Measurements from ENCODE around the gene CD207.
"Not testable (repeated sequence)": the region's sequence is repeated elsewhere in the genome, so short reads cannot be mapped to it uniquely, and the experiment has no call there.

The CD207 gene

DNA sequence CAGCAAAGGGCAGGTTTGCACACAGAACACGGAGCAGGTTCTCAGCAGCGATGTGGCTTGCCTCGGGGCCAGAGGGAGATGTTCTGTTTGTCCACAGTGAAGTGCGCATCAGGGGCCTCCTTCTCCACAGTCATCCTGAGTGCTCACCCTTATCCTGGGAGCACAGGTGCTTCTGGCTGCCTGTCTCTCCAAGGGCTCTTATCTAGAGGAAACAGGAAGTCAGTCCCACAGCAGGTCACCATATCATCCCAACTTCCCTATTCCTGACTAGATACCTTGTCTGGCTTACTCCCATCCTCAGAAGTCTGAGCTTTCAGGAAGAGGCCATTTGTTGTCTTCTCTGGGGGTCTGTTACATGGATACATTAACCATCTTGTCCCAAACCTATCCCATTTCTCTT is at the start of gene CD207:
Gene CD207, minus strand, starts transcription at position 174 of the 400 bp plus-strand sequence. Its CDS starts 40 bp downstream, at position 134.
- Histone ChIP-seq H3K4me1 (ENCODE audit: insufficient read depth, low read length) (no peaks in the 10 kb centered on the region), H3K4me3 (ENCODE audit: low read length) (no peak within 1 kb of the TSS), H3K36me3 (ENCODE audit: insufficient read depth, low read length) (no peaks in the 10 kb centered on the region), H3K27me3 (ENCODE audit: insufficient read depth, low read length) (peaks cover 14% of the 10 kb centered on the region), H3K9me3 (ENCODE audit: low read length) (no peaks in the 10 kb centered on the region), H2AFZ (ENCODE audit: low read depth, low read length) (no peak within 1 kb of the TSS)

DNA sequence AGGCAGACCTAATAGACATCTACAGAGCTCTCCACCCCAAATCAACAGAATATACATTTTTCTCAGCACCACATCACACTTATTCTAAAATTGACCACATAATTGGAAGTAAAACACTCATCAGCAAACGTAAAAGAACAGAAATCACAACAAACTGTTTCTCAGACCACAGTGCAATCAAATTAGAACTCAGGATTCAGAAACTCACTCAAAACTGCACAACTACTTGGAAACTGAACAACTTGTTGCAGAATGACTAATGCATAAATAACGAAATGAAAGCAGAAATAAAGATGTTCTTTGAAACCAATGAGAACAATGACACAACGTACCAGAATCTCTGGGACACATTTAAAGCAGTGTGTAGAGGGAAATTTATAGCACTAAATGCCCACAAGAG is 42.9 kb upstream of the CD207 start:
- H3K36me3 ChIP-seq (ENCODE audit: insufficient read depth, low read length); H3K9me3 ChIP-seq (ENCODE audit: low read length); H2AFZ ChIP-seq (ENCODE audit: low read depth, low read length); H3K4me1 ChIP-seq (ENCODE audit: insufficient read depth, low read length); H3K4me3 ChIP-seq (ENCODE audit: low read length): not testable (repeated sequence)
- H3K27me3 ChIP-seq (ENCODE audit: insufficient read depth, low read length): peaks cover 14% of the 10 kb centered on the region

DNA sequence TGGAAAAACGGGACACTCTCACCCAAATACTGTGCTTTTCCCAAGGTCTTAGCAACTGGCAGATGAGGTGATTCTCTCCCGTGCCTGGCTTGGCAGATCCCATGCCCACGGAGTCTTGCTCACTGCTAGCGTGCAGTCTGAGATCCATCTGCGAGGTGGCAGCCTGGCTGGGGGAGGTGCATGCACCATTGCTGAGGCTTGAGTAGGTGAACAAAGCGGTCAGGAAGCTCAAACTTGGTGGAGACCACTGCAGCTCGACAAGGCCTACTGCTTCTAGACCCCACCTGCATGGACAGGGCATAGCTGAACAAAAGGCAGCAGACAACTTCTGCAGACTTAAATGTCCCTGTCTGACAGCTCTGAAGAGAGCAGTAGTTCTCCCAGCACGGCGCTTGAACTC is 40.5 kb upstream of the CD207 start:
- not testable (repeated sequence) for H3K27me3 ChIP-seq (ENCODE audit: insufficient read depth, low read length); H3K4me3 ChIP-seq (ENCODE audit: low read length); H3K9me3 ChIP-seq (ENCODE audit: low read length); H3K4me1 ChIP-seq (ENCODE audit: insufficient read depth, low read length); H3K36me3 ChIP-seq (ENCODE audit: insufficient read depth, low read length); H2AFZ ChIP-seq (ENCODE audit: low read depth, low read length)

DNA sequence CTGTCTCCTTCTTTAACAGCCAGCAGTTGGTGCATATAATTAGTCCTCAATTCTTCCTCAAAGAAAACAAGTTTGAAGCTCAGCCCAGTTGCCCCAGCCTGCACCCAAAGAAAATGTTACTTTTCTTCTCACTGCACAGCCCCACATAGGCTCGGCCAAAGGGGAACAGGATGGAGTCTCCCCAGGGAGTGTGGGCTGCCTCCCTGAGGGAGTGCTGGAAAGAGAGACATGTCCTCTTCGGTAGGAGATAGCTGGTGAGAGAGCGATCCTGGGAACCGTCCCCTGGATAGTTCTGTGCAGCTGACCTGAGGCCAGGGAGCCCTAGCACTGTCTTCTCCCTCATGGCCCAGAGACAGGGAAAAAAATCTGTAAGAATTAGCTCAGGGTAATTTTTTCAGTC is 37.9 kb upstream of the CD207 start:
- H3K9me3 ChIP-seq (ENCODE audit: low read length): peaks cover 2% of the 10 kb centered on the region
- peaks cover 2% of the 10 kb centered on the region for H3K4me1 ChIP-seq (ENCODE audit: insufficient read depth, low read length)
- H3K36me3 ChIP-seq (ENCODE audit: insufficient read depth, low read length): no peaks in the 10 kb centered on the region
- no peak overlapping the region for H2AFZ ChIP-seq (ENCODE audit: low read depth, low read length)
- H3K27me3 ChIP-seq (ENCODE audit: insufficient read depth, low read length): peaks cover 13% of the 10 kb centered on the region
- no peak overlapping the region for H3K4me3 ChIP-seq (ENCODE audit: low read length)

DNA sequence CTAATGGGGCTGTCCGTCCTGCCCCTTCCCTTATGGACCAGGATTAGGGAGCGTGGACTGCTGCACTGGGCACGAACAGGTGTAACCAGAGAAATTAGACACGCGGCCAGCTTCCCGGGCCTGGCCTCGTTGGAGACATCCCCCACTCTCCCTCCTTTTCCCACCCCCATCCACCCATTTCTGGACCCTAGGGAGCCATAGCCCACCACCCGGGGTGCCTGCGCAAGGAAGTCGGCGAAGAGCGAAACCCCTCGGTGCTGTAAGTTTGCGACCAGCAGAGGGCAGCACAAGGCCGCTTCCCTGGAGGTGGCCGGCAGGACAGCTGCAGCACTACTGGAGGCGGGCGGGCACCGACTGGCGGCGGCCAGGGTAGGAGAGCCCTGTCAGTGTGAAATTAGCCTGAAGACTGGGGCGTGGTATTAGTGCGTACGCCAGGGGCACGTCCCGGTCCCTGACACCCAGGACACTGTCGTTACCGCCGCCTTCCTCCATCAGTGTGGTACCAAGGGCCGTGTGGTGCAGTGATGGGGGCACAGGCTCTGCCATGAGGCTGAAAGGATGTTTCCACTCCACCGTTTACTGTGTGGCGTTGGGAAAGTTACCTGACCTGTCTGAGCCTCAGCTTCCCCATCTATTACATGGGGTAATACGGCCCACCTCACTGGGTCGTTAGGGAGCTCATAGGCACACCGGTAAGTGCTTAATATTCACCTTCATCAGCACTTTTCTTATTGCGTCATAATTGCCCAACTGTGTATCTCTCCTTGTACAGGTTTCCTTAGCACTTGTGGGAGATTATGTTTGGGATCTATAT is 36.0 kb upstream of the CD207 start:
- H3K27me3 ChIP-seq (ENCODE audit: insufficient read depth, low read length): peaks cover 13% of the 10 kb centered on the region
- peaks cover 2% of the 10 kb centered on the region for H3K4me1 ChIP-seq (ENCODE audit: insufficient read depth, low read length)

DNA sequence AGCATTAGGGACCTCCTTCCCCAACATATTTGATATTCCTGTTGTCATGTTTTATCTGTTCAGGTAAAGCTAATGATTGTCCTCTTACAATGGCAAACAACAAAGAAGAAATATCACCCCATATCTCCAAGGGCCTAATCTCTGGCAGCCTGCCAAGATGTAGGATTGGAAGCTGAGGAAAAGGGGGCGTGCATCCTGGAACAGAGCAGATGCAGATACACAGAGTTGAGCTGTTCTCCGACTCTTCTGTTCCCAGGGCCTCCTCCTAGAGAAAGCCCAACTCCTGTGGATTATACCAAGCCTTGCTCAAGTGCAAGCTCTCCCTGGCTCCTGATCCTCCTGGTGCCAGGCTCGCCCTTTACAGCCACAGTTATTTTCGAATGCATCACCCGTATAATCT is 35.2 kb upstream of the CD207 start:
- Histone ChIP-seq H2AFZ (ENCODE audit: low read depth, low read length) (no peak overlapping the region), H3K36me3 (ENCODE audit: insufficient read depth, low read length) (no peaks in the 10 kb centered on the region), H3K4me1 (ENCODE audit: insufficient read depth, low read length) (peaks cover 2% of the 10 kb centered on the region), H3K4me3 (ENCODE audit: low read length) (no peak overlapping the region), H3K9me3 (ENCODE audit: low read length) (no peaks in the 10 kb centered on the region), H3K27me3 (ENCODE audit: insufficient read depth, low read length) (peaks cover 13% of the 10 kb centered on the region)

More for the DNA sequence above, 36.0 kb upstream of the CD207 start:
- H3K9me3 ChIP-seq (ENCODE audit: low read length): peaks cover 2% of the 10 kb centered on the region
- H3K36me3 ChIP-seq (ENCODE audit: insufficient read depth, low read length): no peaks in the 10 kb centered on the region
- H3K4me3 ChIP-seq (ENCODE audit: low read length): no peak overlapping the region
- H2AFZ ChIP-seq (ENCODE audit: low read depth, low read length): no peak overlapping the region

DNA sequence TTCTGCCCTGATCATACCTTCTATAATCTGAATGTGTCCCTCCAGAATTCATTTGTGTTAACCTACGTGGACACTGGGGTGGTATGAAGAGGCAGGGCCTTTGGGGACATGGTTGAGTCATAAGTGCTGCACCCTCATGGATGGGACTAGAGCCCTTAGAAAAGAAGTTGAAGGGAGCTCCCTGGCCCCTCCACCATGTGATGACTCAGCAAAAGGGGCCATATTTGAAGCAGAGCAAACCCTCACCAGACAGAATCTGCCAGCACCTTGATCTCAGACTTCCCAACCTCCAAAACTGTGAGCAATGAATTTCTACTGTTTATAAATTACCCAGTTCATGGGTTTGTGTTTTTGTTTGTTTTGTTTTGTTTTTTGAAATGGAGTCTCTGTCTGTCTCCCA is 33.4 kb upstream of the CD207 start:
- Histone ChIP-seq H3K4me1 (ENCODE audit: insufficient read depth, low read length) (peaks cover 2% of the 10 kb centered on the region), H3K36me3 (ENCODE audit: insufficient read depth, low read length) (no peaks in the 10 kb centered on the region), H3K4me3 (ENCODE audit: low read length) (no peak overlapping the region), H3K27me3 (ENCODE audit: insufficient read depth, low read length) (peaks cover 13% of the 10 kb centered on the region), H3K9me3 (ENCODE audit: low read length) (no peaks in the 10 kb centered on the region), H2AFZ (ENCODE audit: low read depth, low read length) (no peak overlapping the region)

DNA sequence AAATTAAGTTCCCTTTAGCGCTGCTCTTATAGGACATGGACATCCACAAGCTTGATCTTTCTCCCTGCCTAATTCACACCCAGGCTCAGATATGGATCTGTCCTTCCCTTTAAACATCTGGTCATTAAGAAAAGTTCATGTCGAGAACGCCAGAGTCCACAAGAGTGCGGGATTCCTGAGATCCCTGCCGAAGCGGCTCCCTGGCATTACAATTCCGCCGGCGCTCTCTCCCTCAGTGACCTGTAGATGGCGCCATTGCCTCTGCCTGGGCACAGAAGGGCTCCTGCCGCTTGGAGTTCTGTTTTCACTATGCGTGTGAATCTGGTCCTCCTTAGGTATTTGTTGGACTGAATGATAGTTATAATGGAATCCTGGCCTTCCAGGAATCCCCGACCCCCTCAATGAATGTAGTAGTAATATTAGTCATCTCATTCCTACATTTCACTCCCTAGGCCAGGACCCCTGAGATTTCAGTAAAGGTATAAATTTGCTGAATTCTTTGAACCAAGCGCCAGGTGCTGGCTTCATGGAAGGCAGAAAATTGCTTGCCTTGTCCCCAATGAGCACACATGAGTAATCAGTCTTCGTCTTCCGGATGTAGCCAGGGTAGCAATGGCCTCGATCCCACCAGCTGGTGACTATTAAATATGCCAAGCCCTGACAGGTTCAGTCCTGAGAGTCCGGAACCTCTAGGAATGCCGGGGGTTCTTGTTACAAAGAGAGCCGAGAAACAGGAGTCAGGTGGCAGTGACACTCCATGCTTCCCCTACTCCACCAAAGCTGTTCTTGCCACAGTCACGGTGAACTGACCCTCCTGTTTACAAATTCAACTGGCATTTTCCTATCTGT is 26.4 kb upstream of the CD207 start:
- Histone ChIP-seq H3K4me1 (ENCODE audit: insufficient read depth, low read length) (no peaks in the 10 kb centered on the region), H3K27me3 (ENCODE audit: insufficient read depth, low read length) (peaks cover 12% of the 10 kb centered on the region), H2AFZ (ENCODE audit: low read depth, low read length) (no peak overlapping the region), H3K9me3 (ENCODE audit: low read length) (no peaks in the 10 kb centered on the region), H3K4me3 (ENCODE audit: low read length) (no peak overlapping the region), H3K36me3 (ENCODE audit: insufficient read depth, low read length) (no peaks in the 10 kb centered on the region)

DNA sequence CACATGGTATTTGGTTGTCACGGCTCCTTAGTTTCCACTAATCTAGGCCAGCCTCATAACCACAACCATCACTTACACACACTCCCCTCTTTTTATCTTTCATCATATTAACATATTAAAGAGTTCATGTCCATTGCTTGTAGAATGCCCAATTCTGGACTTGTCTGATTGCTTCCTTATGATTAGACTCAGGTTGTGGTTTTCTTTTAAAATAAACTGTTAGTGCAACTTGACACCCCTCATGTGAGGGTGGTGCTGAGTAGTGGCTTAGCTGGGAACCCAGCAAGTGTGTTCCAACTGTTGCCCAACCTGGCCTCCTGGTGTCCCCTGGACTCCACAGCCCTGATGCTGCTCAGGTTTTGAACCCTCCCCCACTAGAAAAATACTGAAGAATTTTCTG is 20.1 kb upstream of the CD207 start:
- H3K9me3 ChIP-seq (ENCODE audit: low read length): no peaks in the 10 kb centered on the region
- no peak overlapping the region for H3K4me3 ChIP-seq (ENCODE audit: low read length)
- H3K4me1 ChIP-seq (ENCODE audit: insufficient read depth, low read length): peaks cover 10% of the 10 kb centered on the region
- peaks cover 2% of the 10 kb centered on the region for H3K27me3 ChIP-seq (ENCODE audit: insufficient read depth, low read length)
- no peak overlapping the region for H2AFZ ChIP-seq (ENCODE audit: low read depth, low read length)
- H3K36me3 ChIP-seq (ENCODE audit: insufficient read depth, low read length): no peaks in the 10 kb centered on the region

DNA sequence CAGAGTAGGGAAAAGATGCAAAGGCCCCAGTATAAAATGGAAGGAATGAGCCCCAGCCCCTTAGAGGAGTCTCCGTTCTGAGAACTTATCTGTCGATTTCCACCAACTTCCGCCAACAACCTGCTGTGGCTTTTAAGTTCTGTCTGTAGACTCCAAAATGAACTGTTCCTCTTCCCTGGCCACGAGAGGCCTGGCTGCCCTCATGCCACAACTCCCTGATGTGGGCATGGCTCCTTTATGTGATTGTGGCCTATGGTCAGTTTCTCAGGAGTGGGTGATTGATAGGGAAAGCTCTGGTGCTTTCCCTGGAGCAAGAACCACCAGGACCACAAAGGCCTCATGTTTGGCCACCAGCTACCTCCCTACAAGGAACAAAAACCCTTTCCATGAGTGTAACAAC is 18.8 kb upstream of the CD207 start:
- Histone ChIP-seq H3K4me3 (ENCODE audit: low read length) (no peak overlapping the region), H3K9me3 (ENCODE audit: low read length) (no peaks in the 10 kb centered on the region), H3K36me3 (ENCODE audit: insufficient read depth, low read length) (no peaks in the 10 kb centered on the region), H3K27me3 (ENCODE audit: insufficient read depth, low read length) (no peaks in the 10 kb centered on the region), H2AFZ (ENCODE audit: low read depth, low read length) (no peak overlapping the region), H3K4me1 (ENCODE audit: insufficient read depth, low read length) (peaks cover 11% of the 10 kb centered on the region)

DNA sequence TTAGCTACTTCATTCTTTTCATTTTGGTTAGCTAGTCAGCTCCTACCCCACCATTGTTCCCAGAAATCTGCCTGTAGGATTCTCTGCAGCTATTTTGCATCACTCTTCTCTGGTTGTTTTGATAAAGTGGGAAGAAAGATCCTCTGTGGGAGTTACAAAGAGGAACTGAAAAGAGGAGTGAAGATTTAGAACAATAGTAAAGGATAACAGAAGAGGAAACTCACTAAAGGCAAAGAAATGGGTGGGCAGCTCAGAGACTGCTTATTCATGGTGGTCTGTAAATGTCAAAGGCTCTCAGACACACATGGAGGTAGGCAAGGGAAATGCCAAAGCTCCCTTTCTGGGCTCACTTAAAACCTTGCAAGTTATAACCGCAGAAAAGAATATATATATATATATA is 17.2 kb upstream of the CD207 start:
- no peaks in the 10 kb centered on the region for H3K36me3 ChIP-seq (ENCODE audit: insufficient read depth, low read length)

DNA sequence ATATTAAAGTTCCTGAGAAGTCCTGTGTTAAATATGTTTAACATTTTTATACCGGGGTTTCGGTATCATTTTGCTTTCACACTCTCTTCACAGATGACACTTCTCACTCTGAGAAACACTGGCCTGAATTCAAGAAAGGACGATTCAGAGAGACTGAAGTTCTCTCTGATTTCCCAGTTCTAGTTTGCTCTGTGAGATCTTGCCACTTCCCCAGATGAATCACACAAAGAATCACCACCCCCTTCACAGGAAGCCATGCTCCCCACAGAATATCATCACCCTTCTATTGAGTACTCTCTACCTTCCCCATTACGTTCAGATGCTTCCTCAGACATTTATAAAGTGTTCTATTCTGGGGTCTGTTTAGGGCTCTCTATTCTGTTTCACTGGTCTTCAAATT is 16.1 kb upstream of the CD207 start:
- H3K4me3 ChIP-seq (ENCODE audit: low read length): no peak overlapping the region
- no peaks in the 10 kb centered on the region for H3K36me3 ChIP-seq (ENCODE audit: insufficient read depth, low read length)
- H2AFZ ChIP-seq (ENCODE audit: low read depth, low read length): no peak overlapping the region
- no peaks in the 10 kb centered on the region for H3K9me3 ChIP-seq (ENCODE audit: low read length)
- peaks cover 11% of the 10 kb centered on the region for H3K4me1 ChIP-seq (ENCODE audit: insufficient read depth, low read length)
- no peaks in the 10 kb centered on the region for H3K27me3 ChIP-seq (ENCODE audit: insufficient read depth, low read length)

More for the DNA sequence above, 17.2 kb upstream of the CD207 start:
- H3K4me1 ChIP-seq (ENCODE audit: insufficient read depth, low read length): peaks cover 11% of the 10 kb centered on the region
- H3K9me3 ChIP-seq (ENCODE audit: low read length): no peaks in the 10 kb centered on the region
- no peak overlapping the region for H2AFZ ChIP-seq (ENCODE audit: low read depth, low read length)
- H3K27me3 ChIP-seq (ENCODE audit: insufficient read depth, low read length): no peaks in the 10 kb centered on the region
- no peak overlapping the region for H3K4me3 ChIP-seq (ENCODE audit: low read length)

DNA sequence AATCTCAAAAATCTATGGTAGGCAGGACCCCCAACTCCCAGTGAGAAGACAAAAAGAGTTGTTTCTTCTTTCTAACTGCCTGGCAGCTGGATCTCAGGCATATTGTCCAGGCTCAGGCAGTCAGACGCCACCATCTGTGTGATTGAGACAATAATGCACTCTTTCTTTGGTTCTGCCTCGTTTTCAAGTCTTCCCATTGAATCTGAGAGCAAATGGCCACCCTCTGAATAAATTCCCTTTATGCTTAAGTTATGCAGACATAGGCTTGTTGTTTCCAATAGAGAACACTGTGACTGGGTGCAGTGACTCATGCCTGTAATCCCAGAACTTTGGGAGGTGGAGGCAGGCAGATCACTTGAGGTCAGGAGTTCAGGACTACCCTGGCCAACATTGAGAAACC is 15.3 kb upstream of the CD207 start:
- no peaks in the 10 kb centered on the region for H3K9me3 ChIP-seq (ENCODE audit: low read length)
- H3K4me1 ChIP-seq (ENCODE audit: insufficient read depth, low read length): peaks cover 11% of the 10 kb centered on the region
- no peaks in the 10 kb centered on the region for H3K36me3 ChIP-seq (ENCODE audit: insufficient read depth, low read length)
- H2AFZ ChIP-seq (ENCODE audit: low read depth, low read length): no peak overlapping the region
- H3K27me3 ChIP-seq (ENCODE audit: insufficient read depth, low read length): no peaks in the 10 kb centered on the region
- H3K4me3 ChIP-seq (ENCODE audit: low read length): no peak overlapping the region

Measured in neuron (in vitro differentiated cells).